Measurements from ENCODE around the gene FAM53C.

The FAM53C gene

GRCh38 chr5:138372653-138373052 is 34.6 kb downstream of the FAM53C start:
- TF ChIP-seq TCF12 (IDR thresholded peaks at IDR 0.05; ENCODE audit: low read depth) (no peak), NFIC (IDR thresholded peaks at IDR 0.05) (no peak)

GRCh38 chr5:138382347-138382746 is 44.3 kb downstream of the FAM53C start:
- TF ChIP-seq FOXM1 (IDR thresholded peaks at IDR 0.05; ENCODE audit: borderline replicate concordance, low read depth), result no peak
- no peak for TF ChIP-seq YY1 (IDR thresholded peaks at IDR 0.05; ENCODE audit: low read depth)

DNA sequence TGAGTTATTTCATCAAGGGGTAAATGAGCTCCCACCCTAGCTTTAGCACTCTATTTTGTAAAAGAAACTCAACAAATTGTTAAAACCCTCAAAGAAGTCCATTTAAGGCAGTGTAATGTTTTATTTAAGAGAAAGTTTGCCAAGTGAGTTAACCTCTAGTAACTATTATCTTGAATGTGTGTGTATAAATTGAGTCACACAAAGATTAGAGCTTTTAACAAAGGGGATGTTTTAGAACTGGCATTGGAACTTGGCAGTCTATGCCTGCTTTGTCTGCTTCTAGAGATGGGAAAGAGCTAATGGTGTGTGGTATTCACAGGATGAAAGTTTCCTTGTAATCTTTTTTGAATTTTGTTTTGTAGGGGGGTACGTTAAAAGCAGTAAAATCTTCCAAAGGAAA is 47.6 kb downstream of the FAM53C start:
- TF ChIP-seq TAF1 (IDR thresholded peaks at IDR 0.05; ENCODE audit: low read depth) (no peak), EGR1 (IDR thresholded peaks at IDR 0.05) (no peak), EP300 (IDR thresholded peaks at IDR 0.05; ENCODE audit: borderline replicate concordance) (no peak), TEAD4 (IDR thresholded peaks at IDR 0.05) (no peak)
- TF ChIP-seq, protein P1, sequence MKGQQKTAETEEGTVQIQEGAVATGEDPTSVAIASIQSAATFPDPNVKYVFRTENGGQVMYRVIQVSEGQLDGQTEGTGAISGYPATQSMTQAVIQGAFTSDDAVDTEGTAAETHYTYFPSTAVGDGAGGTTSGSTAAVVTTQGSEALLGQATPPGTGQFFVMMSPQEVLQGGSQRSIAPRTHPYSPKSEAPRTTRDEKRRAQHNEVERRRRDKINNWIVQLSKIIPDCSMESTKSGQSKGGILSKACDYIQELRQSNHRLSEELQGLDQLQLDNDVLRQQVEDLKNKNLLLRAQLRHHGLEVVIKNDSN (IDR thresholded peaks at IDR 0.05), result no peak
- TF ChIP-seq, protein P2, sequence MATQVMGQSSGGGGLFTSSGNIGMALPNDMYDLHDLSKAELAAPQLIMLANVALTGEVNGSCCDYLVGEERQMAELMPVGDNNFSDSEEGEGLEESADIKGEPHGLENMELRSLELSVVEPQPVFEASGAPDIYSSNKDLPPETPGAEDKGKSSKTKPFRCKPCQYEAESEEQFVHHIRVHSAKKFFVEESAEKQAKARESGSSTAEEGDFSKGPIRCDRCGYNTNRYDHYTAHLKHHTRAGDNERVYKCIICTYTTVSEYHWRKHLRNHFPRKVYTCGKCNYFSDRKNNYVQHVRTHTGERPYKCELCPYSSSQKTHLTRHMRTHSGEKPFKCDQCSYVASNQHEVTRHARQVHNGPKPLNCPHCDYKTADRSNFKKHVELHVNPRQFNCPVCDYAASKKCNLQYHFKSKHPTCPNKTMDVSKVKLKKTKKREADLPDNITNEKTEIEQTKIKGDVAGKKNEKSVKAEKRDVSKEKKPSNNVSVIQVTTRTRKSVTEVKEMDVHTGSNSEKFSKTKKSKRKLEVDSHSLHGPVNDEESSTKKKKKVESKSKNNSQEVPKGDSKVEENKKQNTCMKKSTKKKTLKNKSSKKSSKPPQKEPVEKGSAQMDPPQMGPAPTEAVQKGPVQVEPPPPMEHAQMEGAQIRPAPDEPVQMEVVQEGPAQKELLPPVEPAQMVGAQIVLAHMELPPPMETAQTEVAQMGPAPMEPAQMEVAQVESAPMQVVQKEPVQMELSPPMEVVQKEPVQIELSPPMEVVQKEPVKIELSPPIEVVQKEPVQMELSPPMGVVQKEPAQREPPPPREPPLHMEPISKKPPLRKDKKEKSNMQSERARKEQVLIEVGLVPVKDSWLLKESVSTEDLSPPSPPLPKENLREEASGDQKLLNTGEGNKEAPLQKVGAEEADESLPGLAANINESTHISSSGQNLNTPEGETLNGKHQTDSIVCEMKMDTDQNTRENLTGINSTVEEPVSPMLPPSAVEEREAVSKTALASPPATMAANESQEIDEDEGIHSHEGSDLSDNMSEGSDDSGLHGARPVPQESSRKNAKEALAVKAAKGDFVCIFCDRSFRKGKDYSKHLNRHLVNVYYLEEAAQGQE (IDR thresholded peaks at IDR 0.05; ENCODE audit: low read depth), result no peak

DNA sequence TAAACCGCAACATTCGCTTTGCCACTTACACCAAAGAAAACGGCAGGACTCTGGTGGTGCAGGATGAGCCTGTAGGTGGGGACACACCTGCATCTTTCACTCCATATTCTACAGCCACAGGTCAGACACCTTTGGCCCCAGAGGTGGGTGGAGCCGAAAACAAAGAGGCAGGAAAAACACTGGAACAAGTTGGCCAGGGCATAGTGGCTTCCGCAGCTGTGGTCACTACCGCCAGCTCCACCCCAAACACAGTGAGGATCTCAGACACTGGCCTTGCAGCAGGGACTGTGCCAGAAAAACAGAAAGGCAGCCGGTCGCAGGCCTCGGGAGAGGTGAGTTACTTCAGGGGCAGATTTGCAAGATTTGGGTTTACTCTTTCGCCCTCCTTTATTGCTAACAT is 48.2 kb downstream of the FAM53C start:
- TF ChIP-seq EGR1 (IDR thresholded peaks at IDR 0.05), result no peak

GRCh38 chr5:138389332-138389731 is 51.3 kb downstream of the FAM53C start:
- TF ChIP-seq RAD21 (IDR thresholded peaks at IDR 0.05; ENCODE audit: low read depth) (no peak), CEBPB (IDR thresholded peaks at IDR 0.05) (peak; percentile 74; the same call in 1 of the 2 replicates)

DNA sequence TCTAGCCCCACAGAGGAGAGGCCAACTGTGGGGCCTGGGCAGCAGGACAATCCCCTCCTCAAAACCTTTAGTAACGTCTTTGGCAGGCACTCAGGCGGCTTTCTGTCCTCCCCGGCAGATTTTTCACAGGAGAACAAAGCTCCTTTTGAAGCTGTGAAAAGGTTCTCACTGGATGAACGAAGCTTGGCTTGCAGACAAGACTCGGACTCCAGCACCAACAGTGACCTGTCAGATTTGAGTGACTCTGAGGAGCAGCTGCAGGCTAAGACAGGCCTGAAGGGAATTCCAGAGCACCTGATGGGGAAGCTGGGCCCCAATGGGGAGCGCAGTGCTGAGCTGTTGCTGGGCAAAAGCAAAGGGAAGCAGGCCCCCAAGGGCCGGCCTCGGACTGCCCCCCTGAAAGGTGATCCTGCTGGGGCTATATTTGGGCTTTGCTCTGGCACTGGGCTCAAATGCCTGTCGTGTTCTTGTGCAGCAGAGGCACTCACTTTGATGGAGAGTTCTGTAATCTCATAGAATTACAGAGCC is 53.9 kb downstream of the FAM53C start:
- TF ChIP-seq RAD21 (IDR thresholded peaks at IDR 0.05; ENCODE audit: low read depth), result no peak
- TF ChIP-seq CEBPB (IDR thresholded peaks at IDR 0.05), result no peak
- TF ChIP-seq TAF1 (IDR thresholded peaks at IDR 0.05; ENCODE audit: low read depth), result no peak
- no peak for TF ChIP-seq YY1 (IDR thresholded peaks at IDR 0.05; ENCODE audit: low read depth)
- no peak for TF ChIP-seq TCF12 (IDR thresholded peaks at IDR 0.05; ENCODE audit: low read depth)
- no peak for TF ChIP-seq ZBTB7A (IDR thresholded peaks at IDR 0.05; ENCODE audit: low read depth)
- TF ChIP-seq MAX (IDR thresholded peaks at IDR 0.05), result no peak
- no peak for TF ChIP-seq TEAD4 (IDR thresholded peaks at IDR 0.05)
- no peak for TF ChIP-seq EP300 (IDR thresholded peaks at IDR 0.05; ENCODE audit: borderline replicate concordance)
- TF ChIP-seq, protein P1 (IDR thresholded peaks at IDR 0.05), result no peak
- TF ChIP-seq CREB1 (IDR thresholded peaks at IDR 0.05; ENCODE audit: low read depth), result no peak
- no peak for TF ChIP-seq NFIC (IDR thresholded peaks at IDR 0.05)
- TF ChIP-seq EGR1 (IDR thresholded peaks at IDR 0.05), result no peak
